Trophoblast cell (in vitro differentiated cells and primary cell): ENCODE measurements around the gene TRIP6.

Source experiments
- DNase-seq, 2 donors: peaks; one replicate each; pipeline ENCODE4 v3.0.0-alpha.2; 2016
- H2AFZ ChIP-seq: 2 replicates; pipeline ENCODE4 v1.6.1; 2013; ENCODE audit warnings: low read length, moderate library complexity, mild to moderate bottlenecking; ENCODE audit not compliant: insufficient read depth, poor library complexity
- H2AK5ac ChIP-seq: 2 replicates; pipeline ENCODE4 v1.6.1; 2013; ENCODE audit warnings: mild to moderate bottlenecking, low read length
- H2BK120ac ChIP-seq: 2 replicates; pipeline ENCODE4 v1.6.1; 2013; ENCODE audit warnings: low read length, mild to moderate bottlenecking, moderate library complexity; ENCODE audit not compliant: insufficient read depth, poor library complexity
- H2BK12ac ChIP-seq: 2 replicates; pipeline ENCODE4 v1.6.1; 2013; ENCODE audit warnings: mild to moderate bottlenecking, low read length, moderate library complexity
- H2BK5ac ChIP-seq: 2 replicates; pipeline ENCODE4 v1.6.1; 2013; ENCODE audit warnings: low read length, low read depth, moderate library complexity, mild to moderate bottlenecking; ENCODE audit not compliant: poor library complexity
- H3K14ac ChIP-seq: 2 replicates; pipeline ENCODE4 v1.6.1; 2013; ENCODE audit warnings: mild to moderate bottlenecking, low read length
- H3K18ac ChIP-seq: 2 replicates; pipeline ENCODE4 v1.6.1; 2013; ENCODE audit warnings: mild to moderate bottlenecking, low read length
- H3K23ac ChIP-seq: 2 replicates; pipeline ENCODE4 v1.6.1; 2013; ENCODE audit warnings: low read length
- H3K27ac ChIP-seq: 2 replicates; pipeline ENCODE4 v1.5.1; 2013; ENCODE audit warnings: low read depth, mild to moderate bottlenecking, inconsistent platforms, low read length, moderate library complexity
- H3K27me3 ChIP-seq: 2 replicates; pipeline ENCODE4 v1.6.1; 2013; ENCODE audit warnings: inconsistent platforms, mild to moderate bottlenecking, low read length, moderate library complexity; ENCODE audit not compliant: insufficient read depth
- H3K36me3 ChIP-seq, 2 experiments: 1 replicate in 1 of 2; 2 replicates in 1 of 2; pipeline ENCODE4 v1.6.1; 2013; ENCODE audit warnings: low read length in 2 of 2, mild to moderate bottlenecking in 2 of 2, moderate library complexity in 1 of 2; ENCODE audit not compliant: insufficient read depth in 2 of 2, control insufficient read depth in 1 of 2
- H3K4ac ChIP-seq: 2 replicates; pipeline ENCODE4 v1.6.1; 2013; ENCODE audit warnings: low read depth, mild to moderate bottlenecking, low read length, moderate library complexity
- H3K4me1 ChIP-seq, 2 experiments: 1 replicate in 1 of 2; 2 replicates in 1 of 2; pipeline ENCODE4 v1.6.1; 2013; ENCODE audit warnings: low read length in 2 of 2, mild to moderate bottlenecking in 2 of 2, moderate library complexity in 1 of 2; ENCODE audit not compliant: insufficient read depth in 2 of 2, control insufficient read depth in 1 of 2
- H3K4me2 ChIP-seq: 2 replicates; pipeline ENCODE4 v1.6.1; 2013; ENCODE audit warnings: inconsistent platforms, mild to moderate bottlenecking, low read length, moderate library complexity
- H3K4me3 ChIP-seq: 2 replicates; pipeline ENCODE4 v1.5.1; 2013; ENCODE audit warnings: mild to moderate bottlenecking, low read depth, low read length, inconsistent platforms
- H3K79me1 ChIP-seq: one replicate; pipeline ENCODE4 v1.6.1; 2013; ENCODE audit warnings: low read length
- H3K79me2 ChIP-seq: 2 replicates; pipeline ENCODE4 v1.6.1; 2013; ENCODE audit warnings: low read length, mild to moderate bottlenecking; ENCODE audit not compliant: control insufficient read depth, insufficient read depth, poor library complexity
- H3K9ac ChIP-seq: 2 replicates; pipeline ENCODE4 v1.6.1; 2013; ENCODE audit warnings: mild to moderate bottlenecking, low read length
- H3K9me3 ChIP-seq: 2 replicates; pipeline ENCODE4 v1.6.1; 2013; ENCODE audit warnings: low read depth, mild to moderate bottlenecking, control low read depth, inconsistent platforms, low read length; ENCODE audit not compliant: insufficient read depth
- H4K12ac ChIP-seq: 2 replicates; pipeline ENCODE4 v1.6.1; 2013; ENCODE audit warnings: low read depth, mild to moderate bottlenecking, low read length, moderate library complexity
- H4K8ac ChIP-seq: 2 replicates; pipeline ENCODE4 v1.6.1; 2013; ENCODE audit warnings: low read depth, mild to moderate bottlenecking, low read length, moderate library complexity
- H4K91ac ChIP-seq: one replicate; pipeline ENCODE4 v1.6.1; 2013; ENCODE audit warnings: low read depth, mild to moderate bottlenecking, low read length, moderate library complexity
- whole genome bisulfite sequencing: extraction: QIAGEN DNeasy Blood & Tissue Kit; methylation state at CpG from one replicate; pipeline ENCODE4 v1.1.7; 2013; ENCODE audit warnings: missing lambda C conversion rate; ENCODE audit not compliant: insufficient read length, insufficient coverage; ENCODE audit errors: extremely low coverage; 5-methylcytosine and 5-hydroxymethylcytosine counted together

The TRIP6 gene

DNA sequence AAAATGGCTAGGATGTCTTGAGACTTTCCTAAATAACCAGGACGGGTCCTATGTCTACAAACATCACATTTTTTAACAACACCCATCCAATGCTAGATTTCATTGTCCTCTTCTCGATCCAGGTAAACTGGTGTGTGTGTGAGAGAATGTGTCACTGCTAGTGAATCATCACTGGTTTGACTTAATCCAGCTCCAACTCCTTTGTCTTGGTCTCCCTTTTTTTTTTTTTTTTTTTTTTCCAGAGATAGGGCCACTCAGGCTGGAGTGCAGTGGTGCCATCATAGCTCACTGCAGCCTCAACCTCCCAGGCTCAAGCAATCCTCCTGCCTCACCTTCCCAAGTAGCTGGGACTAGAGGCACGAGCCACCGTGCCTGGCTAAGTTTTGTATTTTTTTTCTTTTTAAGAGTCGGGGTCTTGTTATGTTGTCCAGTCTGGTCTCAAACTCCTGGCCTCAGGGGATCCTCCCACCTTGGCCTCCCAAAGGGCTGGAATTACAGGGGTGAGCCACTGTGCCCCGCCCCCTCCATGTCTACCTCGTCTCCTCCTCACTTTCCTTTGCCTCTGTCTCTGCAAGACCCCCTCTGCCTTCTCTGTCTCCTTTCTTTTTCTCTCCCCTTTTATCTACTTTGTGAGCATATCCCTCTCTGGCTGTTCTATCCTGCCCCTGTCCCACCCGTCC, 24.5 kb downstream of the TRIP6 start:
- Histone ChIP-seq H3K23ac (no peak overlapping the region), H3K4me3 (no peak overlapping the region), H3K79me1 (peaks cover 24% of the 10 kb centered on the region), H3K18ac (no peak overlapping the region), H3K27me3 (peaks cover 7% of the 10 kb centered on the region), H2BK120ac (peak overlapping the region; percentile 34), H2AFZ (no peak overlapping the region), H3K9ac (no peak overlapping the region), H4K12ac (no peak overlapping the region), H3K27ac (peak overlapping the region; percentile 98), H3K4ac (peak overlapping the region; percentile 61), H4K91ac (peak overlapping the region; percentile 98), H3K36me3 (peaks cover 32 to 36% of the 10 kb centered on the region in 2 experiments), H2BK5ac (peak overlapping the region; percentile 92), H3K4me1 (peaks cover 27 to 48% of the 10 kb centered on the region in 2 experiments), H2BK12ac (peak overlapping the region; percentile 50), H3K14ac (no peak overlapping the region), H2AK5ac (peak overlapping the region; percentile 64), H4K8ac (peak overlapping the region; percentile 95), H3K79me2 (peaks cover 17% of the 10 kb centered on the region), H3K4me2 (peak overlapping the region; percentile 92), H3K9me3 (no peaks in the 10 kb centered on the region)
- WGBS: no CpG with 5 or more reads among the region's 8 CpGs
- peak in 1 of 2 donors; percentile 39 for DNase-seq

DNA sequence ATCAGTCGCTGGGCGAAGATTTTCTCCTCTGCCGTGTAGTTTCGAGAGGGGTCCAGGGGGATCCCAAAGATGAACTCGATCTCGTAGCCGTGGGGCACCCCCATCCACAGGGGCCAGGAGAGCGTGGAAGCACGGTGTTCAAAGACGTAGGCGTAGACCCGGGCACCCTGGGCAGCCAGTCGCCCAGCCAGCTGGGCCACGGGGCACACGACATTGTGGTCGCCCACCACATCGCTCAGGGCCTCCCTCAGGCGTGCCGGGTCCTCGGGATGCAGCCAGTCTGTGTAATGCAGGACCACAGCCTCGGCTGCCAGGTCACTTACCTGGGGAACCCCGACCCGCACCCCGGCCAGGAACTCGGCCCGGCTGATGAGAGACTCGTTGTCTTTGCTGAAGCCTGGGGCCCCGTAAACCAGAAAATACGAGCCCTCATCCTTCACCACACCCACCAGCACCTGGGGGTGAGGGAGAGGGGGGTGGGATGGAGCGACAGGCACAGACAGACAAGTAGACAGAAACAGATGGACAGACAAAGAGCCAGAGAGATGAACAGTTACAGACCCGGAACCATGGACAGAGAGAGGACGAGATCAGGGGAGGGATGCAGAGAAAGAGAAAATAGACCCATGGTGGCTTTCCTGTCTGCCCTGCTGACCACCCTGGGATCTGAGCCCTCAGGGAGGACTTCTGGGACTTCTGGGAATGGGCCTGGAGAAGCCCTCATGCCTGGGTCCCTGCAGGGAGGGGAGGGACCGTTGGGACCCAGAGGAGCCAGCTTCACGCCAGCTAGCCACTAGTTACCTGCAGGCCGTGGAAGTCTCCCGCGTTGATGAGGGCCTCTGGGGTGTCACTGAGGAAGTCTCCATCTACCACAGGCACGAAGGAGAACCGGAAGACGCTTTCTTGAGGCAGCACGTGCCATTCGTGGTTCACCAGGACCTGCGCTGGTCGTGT, 25.5 kb downstream of the TRIP6 start:
- Histone ChIP-seq H3K79me1 (peaks cover 24% of the 10 kb centered on the region), H3K18ac (no peak overlapping the region), H4K12ac (no peak overlapping the region), H4K8ac (no peak overlapping the region), H2BK12ac (peak overlapping the region; percentile 50), H3K4me3 (no peak overlapping the region), H3K9ac (no peak overlapping the region), H3K27me3 (peaks cover 9% of the 10 kb centered on the region), H2BK5ac (no peak overlapping the region), H3K27ac (no peak overlapping the region), H3K14ac (peak overlapping the region; percentile 12), H3K23ac (no peak overlapping the region), H2BK120ac (peak overlapping the region; percentile 34), H3K4ac (no peak overlapping the region), H3K4me2 (no peak overlapping the region), H3K79me2 (peaks cover 17% of the 10 kb centered on the region), H3K9me3 (no peaks in the 10 kb centered on the region), H2AK5ac (peak overlapping the region; percentile 64), H3K36me3 (peaks cover 23 to 26% of the 10 kb centered on the region in 2 experiments), H4K91ac (peak overlapping the region; percentile 53), H3K4me1 (peaks cover 27 to 49% of the 10 kb centered on the region in 2 experiments), H2AFZ (no peak overlapping the region)
- no CpG with 5 or more reads among the region's 44 CpGs for WGBS
- no peak for DNase-seq

DNA sequence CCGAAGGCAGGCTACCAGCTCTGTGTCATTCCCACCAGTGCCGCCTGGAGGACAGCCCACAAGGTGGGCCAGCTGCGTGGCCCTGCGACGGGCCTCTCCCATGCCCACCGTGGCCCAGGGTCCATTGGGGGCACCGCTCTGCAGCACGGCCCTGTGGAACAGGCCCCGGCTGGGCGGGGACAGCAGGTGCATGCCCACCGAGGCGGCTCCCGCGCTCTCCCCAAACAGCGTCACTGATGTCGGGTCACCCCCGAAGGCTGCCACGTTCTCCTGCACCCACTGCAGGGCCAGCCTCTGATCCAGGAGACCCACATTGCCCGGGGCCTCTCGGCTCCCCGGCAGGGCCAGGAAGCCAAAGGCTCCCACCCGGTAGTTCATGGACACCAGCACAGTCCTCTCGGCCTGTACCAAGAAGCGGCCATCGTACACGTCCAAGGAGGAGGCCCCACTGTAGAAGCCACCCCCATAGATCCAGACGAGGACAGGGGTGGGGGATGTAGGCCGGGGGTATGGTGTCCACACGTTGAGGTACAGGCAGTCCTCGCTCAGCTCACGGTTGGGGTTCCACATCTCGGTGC, 26.2 kb downstream of the TRIP6 start:
- no CpG with 5 or more reads among the region's 32 CpGs for WGBS
- H3K18ac ChIP-seq: no peak overlapping the region
- peak overlapping the region; percentile 16 for H2BK12ac ChIP-seq

More for the DNA sequence above, 26.2 kb downstream of the TRIP6 start:
- no peaks in the 10 kb centered on the region for H3K9me3 ChIP-seq
- no peak overlapping the region for H4K8ac ChIP-seq
- H3K14ac ChIP-seq: no peak overlapping the region
- peak overlapping the region; percentile 9 for H2AK5ac ChIP-seq
- H4K12ac ChIP-seq: no peak overlapping the region
- no peak for DNase-seq
- H3K36me3 ChIP-seq: peaks cover 15 to 19% of the 10 kb centered on the region in 2 experiments
- H3K79me1 ChIP-seq: peaks cover 24% of the 10 kb centered on the region
- H3K4me1 ChIP-seq: peaks cover 27 to 49% of the 10 kb centered on the region in 2 experiments
- H3K9ac ChIP-seq: no peak overlapping the region
- no peak overlapping the region for H2BK5ac ChIP-seq
- H4K91ac ChIP-seq: no peak overlapping the region
- no peak overlapping the region for H3K27ac ChIP-seq
- no peak overlapping the region for H3K4ac ChIP-seq
- H2AFZ ChIP-seq: no peak overlapping the region
- H3K4me3 ChIP-seq: no peak overlapping the region
- peaks cover 17% of the 10 kb centered on the region for H3K79me2 ChIP-seq
- no peak overlapping the region for H3K23ac ChIP-seq
- peaks cover 9% of the 10 kb centered on the region for H3K27me3 ChIP-seq
- no peak overlapping the region for H2BK120ac ChIP-seq
- no peak overlapping the region for H3K4me2 ChIP-seq
